K562 (cell line): ENCODE data around the gene NOCT. TPM values are rescaled to one million over a fixed set of nuclear protein-coding genes. Genes with fewer than 3 reads are reported as not detected.

Source experiments
- ATAC-seq: fragments of 200-7000 bp; cut with Tn5 transposase; 3 replicates; pipeline ENCODE4 v1.9.1; 2020; ENCODE audit warnings: moderate library complexity
- BruUV-seq: library from RNA; stranded (reverse); fragments of 400-500 nt; replicated peaks from 2 replicates; lab custom pipeline; 2021; lab: Mats Ljungman, UMichigan
- CTCF ChIA-PET: fragments of 300-600 bp; formaldehyde crosslinking; extraction: SDS; loops from one replicate; lab custom pipeline; 2021; ENCODE audit warnings: low intra/inter-chr PET ratio; lab: Yijun Ruan, JAX
- POLR2A ChIA-PET: fragments of 300-600, 350-650 bp; sonication (Branson Sonifier 250); formaldehyde crosslinking; extraction: SDS; loops from one replicate; lab custom pipeline; 2021; ENCODE audit warnings: antibody characterized with exemption, inconsistent platforms; lab: Yijun Ruan, JAX
- DNase-seq, 4 experiments: peaks; one replicate each; pipeline versions ENCODE4 v3.0.0 to v3.0.0-alpha.2; 2011 to 2018; ENCODE audit warnings: low spot score in 3 of 4, mixed read lengths in 3 of 4; ENCODE audit errors: extremely low read depth in 1 of 4
- FAIRE-seq: peaks from 2 replicates; lab custom pipeline; 2011; peaks lifted over from hg19 to GRCh38; lab: Jason Lieb, UNC
- H2AFZ ChIP-seq: 2 replicates; pipeline ENCODE4 v1.6.0; 2011; ENCODE audit warnings: low read depth, low read length, control low read depth, inconsistent platforms
- H3K27ac ChIP-seq: fragments of 200-600 bp; 3 replicates; pipeline ENCODE4 v1.8.0; 2011; ENCODE audit warnings: low read depth, mild to moderate bottlenecking, control low read depth, inconsistent platforms, low read length, moderate library complexity, mixed read lengths; ENCODE audit errors: extremely low read depth
- H3K27me3 ChIP-seq, 2 experiments: fragments of 300-600 bp in 1 of 2; 2 replicates in 1 of 2; 3 replicates in 1 of 2; pipeline versions ENCODE4 v1.6.0 to v1.8.0; 2011; ENCODE audit warnings: inconsistent platforms in 2 of 2, low read length in 2 of 2, mild to moderate bottlenecking in 1 of 2, mixed read lengths in 1 of 2, moderate library complexity in 1 of 2; ENCODE audit not compliant: control insufficient read depth in 2 of 2, insufficient read depth in 2 of 2
- H3K36me3 ChIP-seq: fragments of 300-600 bp; 3 replicates; pipeline ENCODE4 v1.8.0; 2011; ENCODE audit warnings: mild to moderate bottlenecking, low read length, inconsistent platforms; ENCODE audit not compliant: control insufficient read depth, insufficient read depth
- H3K4me1 ChIP-seq, 2 experiments: fragments of 200-600 bp in 1 of 2; replicated peaks in 1 of 2; 2 replicates in 1 of 2; 3 replicates in 1 of 2; pipeline versions ENCODE4 v1.5.1 to v1.8.0; 2011; ENCODE audit warnings: inconsistent platforms in 2 of 2, low read length in 2 of 2, mild to moderate bottlenecking in 1 of 2, mixed read lengths in 1 of 2, moderate library complexity in 1 of 2; ENCODE audit not compliant: control insufficient read depth in 2 of 2, insufficient read depth in 2 of 2
- H3K4me2 ChIP-seq: 2 replicates; pipeline ENCODE4 v1.6.1; 2011; ENCODE audit warnings: low read length, control low read depth, inconsistent platforms, mixed read lengths; ENCODE audit not compliant: insufficient read depth
- H3K4me3 ChIP-seq: fragments of 200-600 bp; sonication (generic), shearing (Covaris generic); 2 replicates; pipeline ENCODE4 v1.5.1; 2016; ENCODE audit warnings: control low read depth, inconsistent platforms
- H3K79me2 ChIP-seq: fragments of 200-600 bp; 3 replicates; pipeline ENCODE4 v1.8.0; 2011; ENCODE audit warnings: low read length, inconsistent platforms; ENCODE audit not compliant: control insufficient read depth, insufficient read depth
- H3K9ac ChIP-seq, 2 experiments: 2 replicates each; pipeline versions ENCODE4 v1.6.0 to v1.6.1; 2011; ENCODE audit warnings: low read depth in 2 of 2, low read length in 2 of 2, control low read depth in 1 of 2, inconsistent platforms in 1 of 2, mild to moderate bottlenecking in 1 of 2, mixed read lengths in 1 of 2; ENCODE audit not compliant: insufficient read depth in 1 of 2
- H3K9me1 ChIP-seq: one replicate; pipeline ENCODE4 v1.6.0; 2011; ENCODE audit warnings: inconsistent platforms, mild to moderate bottlenecking, low read length, moderate library complexity; ENCODE audit not compliant: control insufficient read depth, insufficient read depth
- H3K9me3 ChIP-seq: replicated peaks from 2 replicates; pipeline ENCODE4 v1.5.1; 2011; ENCODE audit warnings: low read depth, low read length, inconsistent platforms; ENCODE audit not compliant: control insufficient read depth, insufficient read depth
- H4K20me1 ChIP-seq: replicated peaks from 2 replicates; pipeline ENCODE4 v1.6.1; 2011; ENCODE audit warnings: low read length, inconsistent platforms, mixed read lengths; ENCODE audit not compliant: control insufficient read depth, insufficient read depth
- CREB3L1 ChIP-seq: fragments of 450-650 bp; IDR thresholded peaks from 2 replicates; pipeline ENCODE4 v1.6.1; 2014; ENCODE audit warnings: low read depth, mild to moderate bottlenecking, moderate library complexity, borderline replicate concordance
- E2F5 ChIP-seq: sonication (generic); formaldehyde crosslinking; IDR thresholded peaks from 2 replicates; pipeline ENCODE4 v1.8.0; 2022; ENCODE audit warnings: mild to moderate bottlenecking, missing genetic modification reagents
- SPI1 ChIP-seq: IDR thresholded peaks from 2 replicates; pipeline ENCODE4 v1.6.1; 2011; ENCODE audit warnings: low read depth, low read length, control low read depth, borderline replicate concordance
- XRCC5 ChIP-seq: fragments of 200-400 bp; formaldehyde crosslinking; IDR thresholded peaks from 2 replicates; pipeline ENCODE4 v1.6.1; 2017; ENCODE audit warnings: low read depth, mild to moderate bottlenecking, low read length
- ZNF586 ChIP-seq: fragments of 450-650 bp; formaldehyde crosslinking; conservative IDR thresholded peaks from 2 replicates; pipeline ENCODE4 v1.4.0; 2020; ENCODE audit warnings: mild to moderate bottlenecking, moderate library complexity
- WGBS: fragments of 100-300 bp; shearing (Covaris generic); methylation state at CpG from one replicate; pipeline ENCODE4 v1.1.6; 2016; ENCODE audit warnings: low coverage, mixed read lengths; ENCODE audit not compliant: insufficient coverage; ENCODE audit errors: missing lambda C conversion rate; 5-methylcytosine and 5-hydroxymethylcytosine counted together
- in situ Hi-C: fragments of 300-500 bp; cut with MboI; formaldehyde crosslinking; loops from 4 replicates; pipeline ENCODE4 v1.15.0; 2018; ENCODE audit warnings: inconsistent platforms, mixed read lengths
- intact Hi-C: fragments of 100-400 bp; cut with micrococcal nuclease; formaldehyde crosslinking; loops from 2 replicates; pipeline ENCODE4 v1.14.2; 2022
- polyA plus RNA-seq, 8 experiments: library from polyadenylated mRNA; depleted of rRNA in 4 of 8; stranded (reverse) in 5 of 8; unstranded in 3 of 8; fragments of >200 nt; fragmentation: Nextera tagmentation in 2 of 8; fragmentation: Illumina TruSeq in 1 of 8; extraction: Ambion mirVana in 2 of 8; extraction: Trizol in 1 of 8; gene quantifications; 2 replicates each; pipeline versions ENCODE4 v1.2.1 to v1.2.3, GENCODE V29; 2011 to 2014; ENCODE audit warnings: inconsistent platforms in 1 of 8, missing spikeins in 1 of 8
- total RNA-seq, 7 experiments: library from RNA; depleted of rRNA in 6 of 7; stranded (reverse); fragments of >200 nt in 6 of 7; fragmentation: Illumina TruSeq in 2 of 7; extraction: Trizol in 2 of 7; gene quantifications; 2 replicates each; pipeline versions ENCODE4 v1.2.1 to v1.2.3, GENCODE V29; 2011 to 2021; ENCODE audit warnings: low replicate concordance in 1 of 7
- TF ChIP-seq, protein P1 (sequence below): fragments of 450-650 bp; formaldehyde crosslinking; IDR thresholded peaks from 2 replicates; pipeline ENCODE4 v1.4.0; 2020; ENCODE audit warnings: mild to moderate bottlenecking, moderate library complexity

NOCT gene
- total and polyA plus RNA-seq, 9 of the 15 experiments (the other 6 are each of a cell fraction or from before 2014, with no cell fraction given): 1.3 to 20.2 (median 11.1) TPM

GRCh38 chr4:139027776-139028175 lies 12.2 kb downstream of the NOCT start:
- ChIA-PET POLR2A (interaction anchor here (0.6 to 4.3 kb wide), 4 partner anchors 9 to 24 kb away, joined by 3 to 52 read pairs (median 4); no protein-coding TSS in a partner anchor), CTCF (no interaction called here)
- intact Hi-C loops (no loop called here), in situ Hi-C loops (loop anchor here (25.0 kb wide), 1 partner anchor 510 kb away; no protein-coding TSS in a partner anchor)
- Histone ChIP-seq H3K4me3 (no peak overlapping the region), H4K20me1 (no peaks in the 10 kb centered on the region; the same call in 1 of the 2 replicates), H3K9ac (no peak overlapping the region), H3K36me3 (peaks cover 39% of the 10 kb centered on the region; the same call in 2 of the 3 replicates), H3K9me3 (no peaks in the 10 kb centered on the region), H3K79me2 (peaks cover 88% of the 10 kb centered on the region), H3K27ac (no peak overlapping the region), H3K4me2 (no peak overlapping the region), H3K27me3 (no peaks in the 10 kb centered on the region), H3K4me1 (peaks cover 0 to 3% of the 10 kb centered on the region in 2 experiments; a peak in 2 of 5 replicates), H2AFZ (no peak overlapping the region), H3K9me1 (no peaks in the 10 kb centered on the region)
- TF ChIP-seq E2F5 (CRISPR knock-in tag) (no peak), SPI1 (no peak), XRCC5 (no peak), CREB3L1 (no peak), ZNF586 (CRISPR knock-in tag) (no peak)
- TF ChIP-seq, protein P1, sequence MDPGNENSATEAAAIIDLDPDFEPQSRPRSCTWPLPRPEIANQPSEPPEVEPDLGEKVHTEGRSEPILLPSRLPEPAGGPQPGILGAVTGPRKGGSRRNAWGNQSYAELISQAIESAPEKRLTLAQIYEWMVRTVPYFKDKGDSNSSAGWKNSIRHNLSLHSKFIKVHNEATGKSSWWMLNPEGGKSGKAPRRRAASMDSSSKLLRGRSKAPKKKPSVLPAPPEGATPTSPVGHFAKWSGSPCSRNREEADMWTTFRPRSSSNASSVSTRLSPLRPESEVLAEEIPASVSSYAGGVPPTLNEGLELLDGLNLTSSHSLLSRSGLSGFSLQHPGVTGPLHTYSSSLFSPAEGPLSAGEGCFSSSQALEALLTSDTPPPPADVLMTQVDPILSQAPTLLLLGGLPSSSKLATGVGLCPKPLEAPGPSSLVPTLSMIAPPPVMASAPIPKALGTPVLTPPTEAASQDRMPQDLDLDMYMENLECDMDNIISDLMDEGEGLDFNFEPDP: no peak
- 82% methylated on average over 5 of the region's 5 CpGs for WGBS
- ATAC-seq (no peak), DNase-seq (no peak), FAIRE-seq (no peak)
- BruUV-seq: no TSS peak
